Measurements from ENCODE around the gene AGAP5.
"Not testable (repeated sequence)": the region's sequence is repeated elsewhere in the genome, so short reads cannot be mapped to it uniquely, and the experiment has no call there.

Gene AGAP5

GRCh38 chr10:73715179-73716156 is 17.6 kb upstream of the AGAP5 start:
- DNase-seq = not testable (repeated sequence)

GRCh38 chr10:73714483-73714882 is 16.6 kb upstream of the AGAP5 start:
- intact Hi-C loops (cut with DNase I); DNase-seq: not testable (repeated sequence)

More at GRCh38 chr10:73715179-73716156, 17.6 kb upstream of the AGAP5 start:
- intact Hi-C loops (cut with DNase I) = not testable (repeated sequence)

GRCh38 chr10:73713912-73714311 is 16.0 kb upstream of the AGAP5 start:
- DNase-seq; intact Hi-C loops (cut with DNase I): not testable (repeated sequence)

GRCh38 chr10:73711683-73712082 is 13.8 kb upstream of the AGAP5 start:
- intact Hi-C loops (cut with DNase I); DNase-seq: not testable (repeated sequence)

GRCh38 chr10:73708122-73708521 is 10.2 kb upstream of the AGAP5 start:
- intact Hi-C loops (cut with DNase I) = not testable (repeated sequence)

GRCh38 chr10:73707628-73708027 is 9.7 kb upstream of the AGAP5 start:
- intact Hi-C loops (cut with DNase I); DNase-seq: not testable (repeated sequence)

More at GRCh38 chr10:73708122-73708521, 10.2 kb upstream of the AGAP5 start:
- not testable (repeated sequence) for DNase-seq

GRCh38 chr10:73706488-73706887 is 8.6 kb upstream of the AGAP5 start:
- DNase-seq; intact Hi-C loops (cut with DNase I): not testable (repeated sequence)

GRCh38 chr10:73705506-73706072 is 7.7 kb upstream of the AGAP5 start:
- intact Hi-C loops (cut with DNase I); DNase-seq: not testable (repeated sequence)

GRCh38 chr10:73703924-73704323 is 6.0 kb upstream of the AGAP5 start:
- DNase-seq; intact Hi-C loops (cut with DNase I): not testable (repeated sequence)

- DNase-seq; intact Hi-C loops (cut with DNase I): not testable (repeated sequence)
These were observed 910 bp upstream of the AGAP5 start for GRCh38 chr10:73698819-73699218.

- intact Hi-C loops (cut with DNase I); DNase-seq: not testable (repeated sequence)
These were observed 2.6 kb downstream of the AGAP5 start for GRCh38 chr10:73695302-73695701.

- intact Hi-C loops (cut with DNase I); DNase-seq: not testable (repeated sequence)
These were observed 7.2 kb downstream of the AGAP5 start for GRCh38 chr10:73690755-73691154.

GRCh38 chr10:73689596-73689995 is 8.3 kb downstream of the AGAP5 start:
- DNase-seq; intact Hi-C loops (cut with DNase I): not testable (repeated sequence)

GRCh38 chr10:73687641-73688040 is 10.3 kb downstream of the AGAP5 start:
- intact Hi-C loops (cut with DNase I); DNase-seq: not testable (repeated sequence)

GRCh38 chr10:73674546-73674945 is 23.4 kb downstream of the AGAP5 start:
- DNase-seq; intact Hi-C loops (cut with DNase I): not testable (repeated sequence)

GRCh38 chr10:73668378-73668777 is 29.5 kb downstream of the AGAP5 start:
- DNase-seq; intact Hi-C loops (cut with DNase I): not testable (repeated sequence)

- peak in 1 of 10 donors; percentile 22 for DNase-seq
These were observed 31.6 kb downstream of the AGAP5 start for GRCh38 chr10:73666153-73666809.

GRCh38 chr10:73665581-73665980 is 32.3 kb downstream of the AGAP5 start:
- intact Hi-C loops (cut with DNase I) = not testable (repeated sequence)
- DNase-seq = peak in 1 of 10 donors; percentile 52

More at GRCh38 chr10:73666153-73666809, 31.6 kb downstream of the AGAP5 start:
- intact Hi-C loops (cut with DNase I) = not testable (repeated sequence)

- intact Hi-C loops (cut with DNase I) = not testable (repeated sequence)
- peak in 2 of 10 donors; percentile 51 to 54 for DNase-seq
These were observed 33.5 kb downstream of the AGAP5 start for GRCh38 chr10:73664156-73665040.

Measured in posterior cingulate gyrus (tissue), 11 donors.